Glutamatergic neuron (in vitro differentiated cells): ENCODE data around the gene SCT. TPM values are rescaled to one million over a fixed set of nuclear protein-coding genes. Genes with fewer than 3 reads are reported as not detected.

Source experiments
- DNase-seq: peaks from one replicate; pipeline ENCODE4 v3.0.0; 2022
- H3K27ac Mint-ChIP-seq: one replicate; pipeline ENCODE4 v1.8.0; 2020; ENCODE audit warnings: mild to moderate bottlenecking, mixed read lengths, inconsistent platforms; ENCODE audit not compliant: unreplicated experiment
- H3K27me3 Mint-ChIP-seq: one replicate; pipeline ENCODE4 v1.8.0; 2020; ENCODE audit warnings: mild to moderate bottlenecking, moderate library complexity, mixed read lengths, inconsistent platforms; ENCODE audit not compliant: unreplicated experiment
- H3K36me3 Mint-ChIP-seq: one replicate; pipeline ENCODE4 v1.8.0; 2020; ENCODE audit warnings: mild to moderate bottlenecking, mixed read lengths, inconsistent platforms; ENCODE audit not compliant: unreplicated experiment
- H3K4me1 Mint-ChIP-seq: one replicate; pipeline ENCODE4 v1.8.0; 2020; ENCODE audit warnings: mild to moderate bottlenecking, low read depth, mixed read lengths, inconsistent platforms; ENCODE audit not compliant: unreplicated experiment
- H3K4me3 Mint-ChIP-seq: one replicate; pipeline ENCODE4 v1.8.0; 2020; ENCODE audit warnings: mild to moderate bottlenecking, mixed read lengths, inconsistent platforms; ENCODE audit not compliant: unreplicated experiment
- H3K9me3 Mint-ChIP-seq: one replicate; pipeline ENCODE4 v1.8.0; 2020; ENCODE audit warnings: mild to moderate bottlenecking, moderate library complexity, mixed read lengths, inconsistent platforms; ENCODE audit not compliant: unreplicated experiment
- CTCF ChIP-seq: fragments of 200-600 bp; sonication (generic); IDR thresholded peaks from one replicate; pipeline ENCODE4 v1.5.0; 2021; ENCODE audit not compliant: partially characterized antibody, unreplicated experiment
- total RNA-seq: library from RNA; stranded (reverse); fragmentation: NEBNext Ultra II Directional; extraction: Animal tissue kit (Norgen Biotek cat#: 25700); gene quantifications from one replicate; pipeline ENCODE4 v1.2.1, GENCODE V29; 2021; ENCODE audit not compliant: unreplicated experiment

SCT gene
- total RNA-seq, 1 donor from 2014 or later = not detected

- Mint-ChIP-seq H3K27ac (peak overlapping the region; percentile 82), H3K4me1 (peaks cover 26% of the 10 kb centered on the region), H3K36me3 (no peaks in the 10 kb centered on the region), H3K4me3 (peak overlapping the region; percentile 95), H3K9me3 (peaks cover 12% of the 10 kb centered on the region), H3K27me3 (peaks cover 16% of the 10 kb centered on the region)
- no peak for DNase-seq
- no peak for TF ChIP-seq CTCF
Observed at GRCh38 chr11:576811-577610, 50.0 kb downstream of the SCT start.

Other genes with a start within 250 kb of the SCT start
- not detected for gene PKP3, start 233.0 kb downstream of the SCT start, total RNA-seq
- 26.5 TPM for gene SIGIRR, start 212.2 kb downstream of the SCT start, total RNA-seq
- 1.8 TPM for gene ANO9, start 185.2 kb downstream of the SCT start, total RNA-seq
- 123 TPM for gene PTDSS2, start 176.9 kb downstream of the SCT start, total RNA-seq
- gene RNH1, start 119.9 kb downstream of the SCT start, total RNA-seq = 85.9 TPM
- 140 TPM for gene HRAS, start 91.6 kb downstream of the SCT start, total RNA-seq
- 2.6 TPM for gene LRRC56, start 89.7 kb downstream of the SCT start, total RNA-seq
- gene LMNTD2, start 66.4 kb downstream of the SCT start, total RNA-seq = 2.3 TPM
- 9.4 TPM for gene RASSF7, start 66.2 kb downstream of the SCT start, total RNA-seq
- gene PHRF1, start 50.7 kb downstream of the SCT start, total RNA-seq = 41.6 TPM
- gene IRF7, start 11.2 kb downstream of the SCT start, total RNA-seq = 17.7 TPM
- not detected for gene CDHR5, start 2.2 kb downstream of the SCT start, total RNA-seq
- 2.9 TPM for gene DRD4, start 10.1 kb upstream of the SCT start, total RNA-seq
- 51.5 TPM for gene DEAF1, start 68.0 kb upstream of the SCT start, total RNA-seq
- gene TMEM80, start 68.6 kb upstream of the SCT start, total RNA-seq = 29.7 TPM
- 12.7 TPM for gene EPS8L2, start 79.0 kb upstream of the SCT start, total RNA-seq
- gene TALDO1, start 120.3 kb upstream of the SCT start, total RNA-seq = 182 TPM
- 67.5 TPM for gene GATD1, start 150.3 kb upstream of the SCT start, total RNA-seq
- 58.7 TPM for gene CEND1, start 162.9 kb upstream of the SCT start, total RNA-seq
- gene SLC25A22, start 171.1 kb upstream of the SCT start, total RNA-seq = 93.9 TPM
- gene PIDD1, start 178.1 kb upstream of the SCT start, total RNA-seq = 37.0 TPM
- 997 TPM for gene RPLP2, start 182.8 kb upstream of the SCT start, total RNA-seq
- gene PNPLA2, start 191.7 kb upstream of the SCT start, total RNA-seq = 32.3 TPM
- gene CRACR2B, start 200.7 kb upstream of the SCT start, total RNA-seq = 19.7 TPM
- gene CD151, start 205.8 kb upstream of the SCT start, total RNA-seq = 346 TPM
- gene POLR2L, start 215.3 kb upstream of the SCT start, total RNA-seq = 106 TPM
- gene TSPAN4, start 215.7 kb upstream of the SCT start, total RNA-seq = 82.5 TPM